SK-N-SH treated with all-trans-retinoic acid at 6 μM for 48 hours (cell line): Measurements from ENCODE around the gene ATP8B3.

Experiments
- BACH2 ChIP-seq: fragments of 250-450 bp; sonication (Bioruptor Pico); IDR thresholded peaks from 2 replicates; pipeline ENCODE4 v1.9.0; 2021; ENCODE audit warnings: mild to moderate bottlenecking, borderline replicate concordance
- CSRNP3 ChIP-seq: fragments of 250-450 bp; sonication (Bioruptor Pico); IDR thresholded peaks from 2 replicates; pipeline ENCODE4 v1.5.1; 2021; ENCODE audit warnings: mild to moderate bottlenecking, moderate library complexity
- ISL1 ChIP-seq: fragments of 250-450 bp; sonication (Bioruptor Pico); IDR thresholded peaks from 2 replicates; pipeline ENCODE4 v2.1.2; 2022; ENCODE audit warnings: mild to moderate bottlenecking, moderate library complexity
- OSR1 ChIP-seq: fragments of 250-450 bp; sonication (Bioruptor Pico); IDR thresholded peaks from 2 replicates; pipeline ENCODE4 v1.8.0; 2022; ENCODE audit warnings: moderate library complexity, mild to moderate bottlenecking, inconsistent platforms
- PATZ1 ChIP-seq: fragments of 250-450 bp; sonication (Bioruptor Pico); IDR thresholded peaks from 2 replicates; pipeline ENCODE4 v1.8.0; 2020; ENCODE audit warnings: mild to moderate bottlenecking, moderate library complexity, borderline replicate concordance
- PPARA ChIP-seq: fragments of 250-450 bp; sonication (Bioruptor Pico); IDR thresholded peaks from 2 replicates; pipeline ENCODE4 v1.5.0; 2020; ENCODE audit warnings: mild to moderate bottlenecking, borderline replicate concordance
- RARB ChIP-seq: fragments of 250-450 bp; sonication (Bioruptor Pico); IDR thresholded peaks from 2 replicates; pipeline ENCODE4 v1.8.0; 2021; ENCODE audit warnings: mild to moderate bottlenecking, moderate library complexity
- SNAI2 ChIP-seq: fragments of 250-450 bp; sonication (Bioruptor Pico); IDR thresholded peaks from 2 replicates; pipeline ENCODE4 v1.5.0; 2020; ENCODE audit warnings: mild to moderate bottlenecking, moderate library complexity
- ZFP3 ChIP-seq: fragments of 250-450 bp; sonication (Bioruptor Pico); IDR thresholded peaks from 2 replicates; pipeline ENCODE4 v1.5.0; 2020; ENCODE audit warnings: mild to moderate bottlenecking, moderate library complexity
- ZNF565 ChIP-seq: fragments of 450-650 bp; formaldehyde crosslinking; conservative IDR thresholded peaks from 2 replicates; pipeline ENCODE4 v1.5.0; 2020; ENCODE audit warnings: low read depth, mild to moderate bottlenecking, moderate library complexity
- ZNF8 ChIP-seq: fragments of 450-650 bp; formaldehyde crosslinking; IDR thresholded peaks from 2 replicates; pipeline ENCODE4 v1.5.0; 2020; ENCODE audit warnings: mild to moderate bottlenecking, moderate library complexity

- TF ChIP-seq PPARA (CRISPR knock-in tag), result no peak
- TF ChIP-seq SNAI2 (CRISPR knock-in tag), result no peak
- no peak for TF ChIP-seq ZFP3
- no peak for TF ChIP-seq OSR1 (CRISPR knock-in tag)
- no peak for TF ChIP-seq BACH2 (CRISPR knock-in tag)
- no peak for TF ChIP-seq ZNF565 (CRISPR knock-in tag)
- no peak for TF ChIP-seq RARB (CRISPR knock-in tag)
- no peak for TF ChIP-seq CSRNP3 (CRISPR knock-in tag)
- no peak for TF ChIP-seq PATZ1
- TF ChIP-seq ZNF8 (CRISPR knock-in tag), result no peak
- TF ChIP-seq ISL1, result no peak
Observed at GRCh38 chr19:1811472-1811894, 593 bp downstream of the ATP8B3 start.
